SK-N-SH (cell line): Measurements from ENCODE around the gene IL4.

ENCODE experiments used
- CTCF ChIP-seq: fragments of 200-600 bp; sonication (generic); IDR thresholded peaks from 2 replicates; pipeline ENCODE4 v1.6.1; 2017; ENCODE audit warnings: antibody characterized with exemption, mild to moderate bottlenecking, moderate library complexity
- EZH2phosphoT487 ChIP-seq: fragments of 200-600 bp; sonication (generic); IDR thresholded peaks from 2 replicates; pipeline ENCODE4 v1.6.1; 2017; ENCODE audit warnings: low read depth, mixed run types, mild to moderate bottlenecking, antibody characterized with exemption, moderate library complexity, borderline replicate concordance
- FOXJ3 ChIP-seq: sonication (generic); formaldehyde crosslinking; IDR thresholded peaks from 2 replicates; pipeline ENCODE4 v1.5.1; 2020; ENCODE audit warnings: mild to moderate bottlenecking, missing genetic modification reagents
- MAX ChIP-seq: IDR thresholded peaks from 2 replicates; pipeline ENCODE4 v1.4.0; 2012; ENCODE audit warnings: low read depth
- PBX3 ChIP-seq: IDR thresholded peaks from 2 replicates; pipeline ENCODE4; 2012
- RCOR1 ChIP-seq: fragments of 150-350 bp; IDR thresholded peaks from 2 replicates; pipeline ENCODE4 v1.6.1; 2017; ENCODE audit warnings: antibody characterized with exemption, low read length
- RXRA ChIP-seq: IDR thresholded peaks from 2 replicates; pipeline ENCODE4 v1.4.0; 2012; ENCODE audit warnings: low read depth, mild to moderate bottlenecking, borderline replicate concordance
- USF2 ChIP-seq: fragments of 150-350 bp; IDR thresholded peaks from 2 replicates; pipeline ENCODE4 v1.6.1; 2017; ENCODE audit warnings: antibody characterized with exemption, low read length, low read depth, borderline replicate concordance

GRCh38 chr5:132666310-132667123 is 7.3 kb upstream of the IL4 start:
- no peak for TF ChIP-seq CTCF
- TF ChIP-seq MAX, result no peak
- no peak for TF ChIP-seq PBX3
- no peak for TF ChIP-seq EZH2phosphoT487
- no peak for TF ChIP-seq FOXJ3
- TF ChIP-seq RCOR1, result no peak
- TF ChIP-seq RXRA, result no peak
- no peak for TF ChIP-seq USF2
